ENCODE data around the gene DNAH12. TPM values are rescaled to one million over a fixed set of nuclear protein-coding genes. Genes with fewer than 3 reads are reported as not detected.

The DNAH12 gene
- total and polyA plus RNA-seq, 10 of the 15 experiments (the other 5 are each of a cell fraction or from before 2014, with no cell fraction given) = under 0.01 to 0.35 (median 0.08) TPM

- POLR2A ChIA-PET = no interaction called here
- RAD21 ChIA-PET (ENCODE audit: unreplicated experiment) = no interaction called here
- H3K27ac ChIP-seq (ENCODE audit: control insufficient read depth, insufficient read depth) = no peak within 1 kb of the TSS
- H3K4me1 ChIP-seq (ENCODE audit: control insufficient read depth, insufficient read depth, low read length) = no peaks in the 10 kb centered on the region
- CTCF ChIA-PET = interaction anchor here (0.9 kb wide), 1 partner anchor 9 kb away, joined by 3 read pairs; no protein-coding TSS in a partner anchor
- no peaks in the 10 kb centered on the region for H3K79me2 ChIP-seq (ENCODE audit: control insufficient read depth, insufficient read depth, low read length)
- no peak within 1 kb of the TSS for H3K4me3 ChIP-seq
- no peaks in the 10 kb centered on the region for H3K36me3 ChIP-seq (ENCODE audit: control insufficient read depth in 2 of 2, insufficient read depth in 2 of 2, low read length in 1 of 2)
- no peaks in the 10 kb centered on the region for H3K27me3 ChIP-seq (replicated peaks in 1 of 2; ENCODE audit: control insufficient read depth in 2 of 2, insufficient read depth in 2 of 2, low read length in 1 of 2)
- no peak within 1 kb of the TSS for H3K9ac ChIP-seq (ENCODE audit: control insufficient read depth, insufficient read depth, low read length)
- TF ChIP-seq ZBTB33 (IDR thresholded peaks at IDR 0.05) = no peak
- no peak for TF ChIP-seq CBFB (IDR thresholded peaks at IDR 0.05; ENCODE audit: low read depth)
- no peak for TF ChIP-seq CHD4 (IDR thresholded peaks at IDR 0.05)
- TF ChIP-seq HDGF (IDR thresholded peaks at IDR 0.05) = no peak
- TF ChIP-seq ZNF207 (IDR thresholded peaks at IDR 0.05; ENCODE audit: borderline replicate concordance) = no peak
- TF ChIP-seq MTA3 (IDR thresholded peaks at IDR 0.05; ENCODE audit: borderline replicate concordance, low read length) = no peak
- TF ChIP-seq CTCF (IDR thresholded peaks at IDR 0.05 in 2 of 3, conservative IDR thresholded peaks at IDR 0.05 in 1 of 3; ENCODE audit: control insufficient read depth in 2 of 3, extremely low read depth in 1 of 3, insufficient read depth in 1 of 3, low read depth in 3 of 3, low read length in 3 of 3) = no peak
- BruUV-seq (replicated peaks) = no TSS peak
- no peaks in the 10 kb centered on the region for H3K9me3 ChIP-seq (replicated peaks; ENCODE audit: control insufficient read depth, insufficient read depth, low read length)
- FAIRE-seq (no peak), ATAC-seq (no peak), DNase-seq (ENCODE audit: low read depth, low spot score) (no peak)
- H3K4me2 ChIP-seq (ENCODE audit: control insufficient read depth, insufficient read depth) = no peak within 1 kb of the TSS
- intact Hi-C loops (cut with micrococcal nuclease; ENCODE audit: unreplicated experiment) = no loop called here
- in situ Hi-C loops (cut with MboI) = no loop called here
- WGBS (ENCODE audit: insufficient coverage, insufficient replicate concordance, low lambda C conversion rate, missing lambda C conversion rate) = 95% methylated on average over 1 of the region's 1 CpG
- no peaks in the 10 kb centered on the region for H4K20me1 ChIP-seq (ENCODE audit: control insufficient read depth, insufficient read depth)
- SMC1A ChIA-PET (ENCODE audit: uncharacterized antibody, unreplicated experiment) = interaction anchor here (0.6 to 1.7 kb wide), 3 partner anchors 9 to 1534 kb away, joined by 3 to 4 read pairs (median 3); no protein-coding TSS in a partner anchor
- H2AFZ ChIP-seq (ENCODE audit: control insufficient read depth, low read depth, low read length) = no peak within 1 kb of the TSS
Observed at GRCh38 chr3:57292159-57292896, 251.8 kb downstream of the DNAH12 start, which contains the start of gene ASB14. Gene ASB14 (minus strand): TSS chr3:57292685. CDS start chr3:57292033, 652 bp downstream.
